Upper lobe of left lung (tissue), 6 donors: ENCODE results near the gene LRRC8D. TPM values are rescaled to one million over a fixed set of nuclear protein-coding genes. Genes with fewer than 3 reads are reported as not detected.

Experiments used
- ATAC-seq, 2 donors: fragments of 200-7000 bp; cut with Tn5 transposase; one replicate each; pipeline ENCODE4 v1.9.1; 2022; ENCODE audit warnings: mild to moderate bottlenecking in 2 of 2, moderate library complexity in 2 of 2; ENCODE audit not compliant: low FRiP score in 2 of 2
- DNase-seq, 2 donors: peaks; one replicate each; pipeline ENCODE4 v3.0.0-alpha.2; 2019 to 2020
- H3K27ac ChIP-seq, 4 donors: fragments of 200-600 bp; sonication (generic); one replicate each; pipeline ENCODE4 v1.5.1; 2016 to 2019
- H3K27me3 ChIP-seq, 4 donors: fragments of 200-600 bp; sonication (generic); one replicate each; pipeline ENCODE4 v1.5.1; 2017 to 2019
- H3K36me3 ChIP-seq, 4 donors: fragments of 200-600 bp; sonication (generic); one replicate each; pipeline ENCODE4 v1.5.1; 2016 to 2019
- H3K4me1 ChIP-seq, 4 donors: fragments of 200-600 bp; sonication (generic); one replicate each; pipeline ENCODE4 v1.5.1; 2018 to 2019
- H3K4me3 ChIP-seq, 4 donors: fragments of 200-600 bp; sonication (generic); one replicate each; pipeline ENCODE4 v1.5.1; 2017 to 2019; ENCODE audit warnings: mild to moderate bottlenecking in 2 of 4, moderate library complexity in 1 of 4
- H3K9me3 ChIP-seq, 4 donors: fragments of 200-600 bp; sonication (generic); one replicate each; pipeline ENCODE4 v1.5.1; 2018 to 2019
- EP300 ChIP-seq, 4 donors: sonication (generic); formaldehyde crosslinking; IDR thresholded peaks; one replicate each; pipeline ENCODE4 v1.5.1; 2017; ENCODE audit warnings: antibody characterized with exemption in 4 of 4, control low read depth in 2 of 4
- POLR2A ChIP-seq, 4 donors: fragments of 450-650 bp; IDR thresholded peaks; one replicate each; pipeline ENCODE4 v1.5.1; 2016 to 2017; ENCODE audit warnings: antibody characterized with exemption in 4 of 4, mild to moderate bottlenecking in 2 of 4
- POLR2AphosphoS5 ChIP-seq, 2 donors: sonication (generic); formaldehyde crosslinking; IDR thresholded peaks; one replicate each; pipeline ENCODE4 v1.5.1; 2017; ENCODE audit warnings: antibody characterized with exemption in 2 of 2
- WGBS, 2 donors: methylation state at CpG; one replicate each; pipeline ENCODE4 v1.1.5; 2017 to 2018; 5-methylcytosine and 5-hydroxymethylcytosine counted together
- total RNA-seq, 6 donors: library from RNA; depleted of rRNA in 4 of 6; stranded (reverse); fragments of >200 nt in 4 of 6; gene quantifications; one replicate each; pipeline versions ENCODE4 v1.1.0 to v1.2.1, GENCODE V29; 2016 to 2021
- TF ChIP-seq, protein P1 (sequence below), 6 experiments: fragments of 450-650 bp in 4 of 6; fragments of 200-600 bp in 2 of 6; sonication (generic) in 2 of 6; IDR thresholded peaks; one replicate each; pipeline ENCODE4 v1.5.1; 2016 to 2019; ENCODE audit warnings: antibody characterized with exemption in 6 of 6
- donor health status: DM: no; HTN: no; CAD: no; lungs with moderate emphysema.
- donor health status: DM: no; HTN: yes; CAD: no; lungs with severe emphysema.

Gene LRRC8D
- total RNA-seq, 6 donors from 2014 or later, result 3.7 to 24.0 (median 12.2) TPM

DNA sequence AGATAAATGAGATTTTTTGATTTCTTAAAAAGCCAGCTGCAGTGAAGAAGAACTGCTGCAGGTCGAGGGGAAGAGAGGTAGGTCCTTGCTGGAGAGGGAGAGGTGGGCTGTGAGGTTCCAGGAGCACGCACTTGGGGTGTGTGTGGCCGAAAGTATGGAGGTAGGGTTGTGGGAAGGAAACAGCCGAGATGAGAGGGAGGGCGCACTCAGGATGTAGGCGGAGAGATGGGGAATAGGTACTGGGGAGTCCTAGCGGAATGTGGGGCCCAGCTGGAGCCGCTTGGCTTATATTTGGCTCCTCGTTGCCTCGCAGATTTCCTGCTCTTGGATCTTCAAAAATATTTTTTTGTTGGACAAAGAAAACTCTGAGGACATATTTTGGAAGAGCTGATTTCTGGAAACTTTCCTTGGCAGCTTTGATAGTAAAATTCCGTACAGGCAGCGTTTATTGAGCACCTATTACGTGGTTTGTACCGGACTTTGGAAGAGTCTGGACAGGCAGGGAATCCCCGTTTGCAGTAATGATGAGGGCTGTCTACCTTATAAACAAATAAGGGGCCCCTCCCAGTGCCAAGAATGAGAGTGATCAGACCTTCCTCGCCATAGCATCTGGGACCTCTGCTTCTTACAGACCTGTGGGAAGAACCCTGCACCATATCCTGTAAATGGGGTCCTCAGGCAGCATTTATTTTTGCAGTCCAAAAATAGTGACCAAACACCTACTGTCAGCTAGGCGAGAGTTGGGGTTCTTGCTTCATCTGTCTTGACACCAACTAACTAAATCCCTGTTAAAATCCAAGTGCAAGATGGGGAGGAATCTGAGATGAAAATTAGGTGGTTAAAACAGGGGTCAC lies 1.5 kb downstream of the LRRC8D start:
- Histone ChIP-seq H3K27ac (peak overlapping the region; percentile 73 to 86 (median 82)), H3K4me3 (peak overlapping the region in 3 of 4 donors; percentile 64 to 94 (median 91)), H3K36me3 (no peaks in the 10 kb centered on the region), H3K4me1 (peaks cover 12 to 36% (median 30%) of the 10 kb centered on the region in 4 donors), H3K27me3 (no peaks in the 10 kb centered on the region), H3K9me3 (no peaks in the 10 kb centered on the region)
- 55 to 59% methylated on average over 17 of the region's 17 CpGs for WGBS, 2 donors
- no peak for ATAC-seq
- TF ChIP-seq, protein P1, sequence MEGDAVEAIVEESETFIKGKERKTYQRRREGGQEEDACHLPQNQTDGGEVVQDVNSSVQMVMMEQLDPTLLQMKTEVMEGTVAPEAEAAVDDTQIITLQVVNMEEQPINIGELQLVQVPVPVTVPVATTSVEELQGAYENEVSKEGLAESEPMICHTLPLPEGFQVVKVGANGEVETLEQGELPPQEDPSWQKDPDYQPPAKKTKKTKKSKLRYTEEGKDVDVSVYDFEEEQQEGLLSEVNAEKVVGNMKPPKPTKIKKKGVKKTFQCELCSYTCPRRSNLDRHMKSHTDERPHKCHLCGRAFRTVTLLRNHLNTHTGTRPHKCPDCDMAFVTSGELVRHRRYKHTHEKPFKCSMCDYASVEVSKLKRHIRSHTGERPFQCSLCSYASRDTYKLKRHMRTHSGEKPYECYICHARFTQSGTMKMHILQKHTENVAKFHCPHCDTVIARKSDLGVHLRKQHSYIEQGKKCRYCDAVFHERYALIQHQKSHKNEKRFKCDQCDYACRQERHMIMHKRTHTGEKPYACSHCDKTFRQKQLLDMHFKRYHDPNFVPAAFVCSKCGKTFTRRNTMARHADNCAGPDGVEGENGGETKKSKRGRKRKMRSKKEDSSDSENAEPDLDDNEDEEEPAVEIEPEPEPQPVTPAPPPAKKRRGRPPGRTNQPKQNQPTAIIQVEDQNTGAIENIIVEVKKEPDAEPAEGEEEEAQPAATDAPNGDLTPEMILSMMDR (IDR thresholded peaks at IDR 0.05), result no peak
- TF ChIP-seq EP300 (IDR thresholded peaks at IDR 0.05) (no peak), POLR2A (IDR thresholded peaks at IDR 0.05) (no peak), POLR2AphosphoS5 (IDR thresholded peaks at IDR 0.05) (no peak)
- DNase-seq, result no peak

DNA sequence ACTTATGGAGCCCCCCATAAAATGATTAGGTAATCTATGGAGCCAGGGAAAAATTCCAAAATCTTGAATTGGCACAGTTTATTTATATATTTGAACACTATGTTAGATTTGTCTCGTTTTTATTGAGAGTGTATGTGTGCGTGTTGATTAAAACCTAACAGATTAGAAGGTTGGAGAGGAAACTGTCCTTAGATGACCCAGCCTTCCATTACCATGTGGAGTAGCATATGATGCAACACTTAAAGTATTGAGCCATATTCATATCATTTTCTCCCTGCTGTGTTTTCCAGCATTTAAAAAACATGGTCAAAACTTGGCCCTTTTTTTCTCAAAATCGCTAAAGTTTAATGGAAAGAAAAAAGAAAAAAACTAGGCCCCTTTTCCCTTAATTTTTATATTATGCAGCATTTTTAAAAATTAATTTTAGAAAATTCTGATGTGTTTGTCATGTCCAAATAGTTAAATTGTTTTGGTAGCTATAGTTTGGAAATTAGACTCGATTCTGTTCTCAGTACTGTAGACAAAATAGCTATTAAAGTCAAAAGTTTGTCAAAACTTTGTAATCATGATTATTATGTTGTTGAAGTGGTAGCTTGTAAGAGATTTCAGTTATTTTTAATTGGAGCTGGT lies 2.3 kb downstream of the LRRC8D start:
- H3K27ac ChIP-seq, result no peak overlapping the region
- no peak for DNase-seq
- peak overlapping the region in 1 of 4 donors; percentile 94 for H3K4me3 ChIP-seq
- WGBS, 2 donors, result 52 to 53% methylated on average over 4 of the region's 4 CpGs
- H3K27me3 ChIP-seq, result no peaks in the 10 kb centered on the region
- TF ChIP-seq POLR2A (IDR thresholded peaks at IDR 0.05) (no peak), EP300 (IDR thresholded peaks at IDR 0.05) (no peak), POLR2AphosphoS5 (IDR thresholded peaks at IDR 0.05) (no peak)
- TF ChIP-seq, protein P1 (IDR thresholded peaks at IDR 0.05), result no peak
- no peaks in the 10 kb centered on the region for H3K9me3 ChIP-seq
- no peaks in the 10 kb centered on the region for H3K36me3 ChIP-seq
- H3K4me1 ChIP-seq, result peaks cover 12 to 36% (median 30%) of the 10 kb centered on the region in 4 donors
- ATAC-seq, result peak in 1 of 2 donors; percentile 50

DNA sequence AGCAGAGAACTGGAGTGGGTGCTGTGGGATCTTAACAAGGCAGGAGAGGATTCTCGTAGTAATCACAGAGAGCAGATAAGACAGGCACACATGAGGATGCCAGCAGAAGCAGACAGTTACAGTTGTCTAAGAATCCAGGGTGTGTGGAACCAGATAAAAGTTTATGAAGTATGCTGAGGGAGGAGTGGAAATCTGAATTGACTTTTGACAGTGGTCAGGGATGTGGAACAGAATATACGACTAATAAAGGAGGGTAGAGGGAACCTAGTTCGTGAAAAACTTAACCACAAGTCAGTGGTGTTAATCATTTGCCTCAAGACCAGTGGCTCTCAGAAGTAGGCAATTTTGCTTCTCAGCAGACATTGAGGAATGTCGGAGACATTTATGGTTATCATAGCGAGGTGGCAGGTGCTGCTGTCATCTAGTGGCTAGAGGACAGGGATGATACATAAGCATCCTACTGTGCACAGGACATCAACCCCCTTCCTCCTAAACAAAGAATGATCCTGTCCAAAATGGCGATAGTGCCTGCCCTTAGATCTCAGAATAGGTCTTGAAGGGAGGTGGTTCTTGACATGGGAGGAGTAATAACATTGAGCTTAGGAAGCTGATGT lies 3.0 kb downstream of the LRRC8D start:
- TF ChIP-seq POLR2A (IDR thresholded peaks at IDR 0.05) (no peak), POLR2AphosphoS5 (IDR thresholded peaks at IDR 0.05) (no peak), EP300 (IDR thresholded peaks at IDR 0.05) (no peak)
- TF ChIP-seq, protein P1 (IDR thresholded peaks at IDR 0.05), result no peak
- Histone ChIP-seq H3K27ac (peak overlapping the region in 1 of 4 donors; percentile 5), H3K4me3 (no peak overlapping the region), H3K4me1 (peaks cover 12 to 36% (median 30%) of the 10 kb centered on the region in 4 donors), H3K9me3 (no peaks in the 10 kb centered on the region), H3K27me3 (no peaks in the 10 kb centered on the region), H3K36me3 (no peaks in the 10 kb centered on the region)
- DNase-seq, result no peak
- 61 to 66% methylated on average over 6 of the region's 6 CpGs for WGBS, 2 donors
- no peak for ATAC-seq

DNA sequence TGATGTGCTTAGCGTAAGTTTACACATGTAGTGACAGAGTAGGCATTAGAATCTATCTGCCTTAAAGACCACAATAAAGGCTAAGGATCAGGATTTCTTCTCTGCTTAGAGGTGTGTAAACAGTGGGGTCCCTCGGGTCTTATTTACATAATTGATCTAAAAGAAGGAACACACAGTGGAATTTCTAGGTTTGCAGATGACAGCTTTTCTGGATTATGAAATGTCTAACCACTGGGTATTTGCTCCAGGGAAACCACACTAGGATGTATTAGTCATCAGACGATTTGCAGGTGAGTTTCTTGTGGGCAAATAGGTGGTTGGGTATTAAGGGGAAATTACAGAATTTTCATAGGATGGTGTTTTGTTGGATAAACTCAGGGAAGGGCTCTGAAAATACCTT lies 5.8 kb downstream of the LRRC8D start:
- Histone ChIP-seq H3K36me3 (no peaks in the 10 kb centered on the region), H3K4me3 (no peak overlapping the region), H3K27me3 (no peaks in the 10 kb centered on the region), H3K9me3 (no peaks in the 10 kb centered on the region), H3K27ac (no peak overlapping the region), H3K4me1 (peaks cover 12 to 22% (median 21%) of the 10 kb centered on the region in 4 donors)
- ATAC-seq, result no peak
- DNase-seq, result no peak
- 49 to 64% methylated on average over 3 of the region's 3 CpGs for WGBS, 2 donors
- TF ChIP-seq, protein P1 (IDR thresholded peaks at IDR 0.05), result no peak
- no peak for TF ChIP-seq POLR2A (IDR thresholded peaks at IDR 0.05)
- TF ChIP-seq EP300 (IDR thresholded peaks at IDR 0.05), result no peak
- TF ChIP-seq POLR2AphosphoS5 (IDR thresholded peaks at IDR 0.05), result no peak
